HepG2 (cell line): ENCODE measurements around the gene ADH5. TPM values are rescaled to one million over a fixed set of nuclear protein-coding genes. Genes with fewer than 3 reads are reported as not detected.
A peak's percentile ranks its signal among the peaks of the same experiment; 100 is the strongest.

Source experiments
- CEBPZ ChIP-seq: IDR thresholded peaks from 2 replicates; pipeline ENCODE4 v1.6.1; 2012; ENCODE audit warnings: low read length, improper control_type of control experiment
- DNMT1 ChIP-seq: sonication (generic); formaldehyde crosslinking; IDR thresholded peaks from 2 replicates; pipeline ENCODE4 v1.5.1; 2020; ENCODE audit warnings: mild to moderate bottlenecking, missing genetic modification reagents
- DPF2 ChIP-seq: sonication (generic); formaldehyde crosslinking; IDR thresholded peaks from 2 replicates; pipeline ENCODE4 v1.4.0; 2020; ENCODE audit warnings: mild to moderate bottlenecking, low read depth, missing genetic modification reagents, borderline replicate concordance
- E2F1 ChIP-seq: sonication (generic); formaldehyde crosslinking; IDR thresholded peaks from 2 replicates; pipeline ENCODE4 v1.5.0; 2020; ENCODE audit warnings: missing genetic modification reagents
- IRF1 ChIP-seq: sonication (generic); formaldehyde crosslinking; IDR thresholded peaks from 2 replicates; pipeline ENCODE4 v1.4.0; 2020; ENCODE audit warnings: low read depth, mild to moderate bottlenecking, missing genetic modification reagents
- MYC ChIP-seq: sonication (generic); formaldehyde crosslinking; IDR thresholded peaks from 2 replicates; pipeline ENCODE4 v1.9.0; 2021; ENCODE audit warnings: missing genetic modification reagents, borderline replicate concordance
- PITX1 ChIP-seq: sonication (generic); formaldehyde crosslinking; IDR thresholded peaks from 2 replicates; pipeline ENCODE4 v1.5.1; 2020; ENCODE audit warnings: mild to moderate bottlenecking, missing genetic modification reagents
- RFXANK ChIP-seq: IDR thresholded peaks from 2 replicates; pipeline ENCODE4 v1.6.1; 2016
- USF2 ChIP-seq, 2 experiments: sonication (generic) in 1 of 2; formaldehyde crosslinking in 1 of 2; IDR thresholded peaks; 2 replicates each; pipeline versions ENCODE4 v1.5.1 to v1.6.1; 2011 to 2020; ENCODE audit warnings: borderline replicate concordance in 1 of 2, low read depth in 1 of 2, low read length in 1 of 2, mild to moderate bottlenecking in 1 of 2, missing genetic modification reagents in 1 of 2, moderate library complexity in 1 of 2
- ZFX ChIP-seq: sonication (generic); formaldehyde crosslinking; IDR thresholded peaks from 2 replicates; pipeline ENCODE4 v1.4.0; 2020; ENCODE audit warnings: mild to moderate bottlenecking, low read depth, missing genetic modification reagents, moderate library complexity
- ZNF530 ChIP-seq: sonication (generic); formaldehyde crosslinking; IDR thresholded peaks from 2 replicates; pipeline ENCODE4 v1.5.0; 2020; ENCODE audit warnings: low read depth, mild to moderate bottlenecking, missing genetic modification reagents
- ZNF740 ChIP-seq: sonication (generic); formaldehyde crosslinking; IDR thresholded peaks from 2 replicates; pipeline ENCODE4 v1.4.0; 2020; ENCODE audit warnings: missing genetic modification reagents
- polyA plus RNA-seq, 8 experiments: library from polyadenylated mRNA; depleted of rRNA in 3 of 8; stranded (reverse) in 7 of 8; unstranded in 1 of 8; fragments of >200 nt; fragmentation: Illumina TruSeq in 4 of 8; extraction: Trizol in 4 of 8; gene quantifications; 2 replicates each; pipeline versions ENCODE4 v1.2.1 to v1.2.3, GENCODE V29; 2011 to 2016; ENCODE audit warnings: low read depth in 4 of 8, missing spikeins in 1 of 8, mixed read lengths in 1 of 8; ENCODE audit not compliant: insufficient read depth in 1 of 8
- total RNA-seq, 5 experiments: library from RNA; depleted of rRNA; stranded (reverse); fragments of >200 nt; fragmentation: Illumina TruSeq; extraction: Trizol; gene quantifications; 2 replicates each; pipeline ENCODE4 v1.2.3, GENCODE V29; 2016; ENCODE audit warnings: low read depth in 1 of 5

Gene ADH5
- total and polyA plus RNA-seq, 2 of the 13 experiments (the other 11 are each of a cell fraction or from before 2014, with no cell fraction given): 349 to 512 TPM

- TF ChIP-seq CEBPZ (no peak), DNMT1 (CRISPR knock-in tag) (no peak), ZNF530 (no peak), E2F1 (0 out of 2 replicates have a peak, but pooled peaks have one; percentile 56), DPF2 (CRISPR knock-in tag) (no peak), RFXANK (CRISPR knock-in tag) (no peak), ZFX (CRISPR knock-in tag) (peak; percentile 91), IRF1 (0 out of 2 replicates have a peak, but pooled peaks have one; percentile 63), MYC (CRISPR knock-in tag) (peak; percentile 85), PITX1 (no peak; the same call in 1 of the 2 replicates), ZNF740 (peak; percentile 98), USF2 (IDR thresholded peaks at IDR 0.05; ENCODE audit: low read depth, low read length) (no peak), USF2 (CRISPR knock-in tag; IDR thresholded peaks at IDR 0.05; ENCODE audit: borderline replicate concordance) (no peak; the same call in 1 of the 2 replicates)
These were observed at the start of gene ADH5 (continued) for GRCh38 chr4:99088481-99089365.
